ENCODE results near the gene PIANP.

DNA sequence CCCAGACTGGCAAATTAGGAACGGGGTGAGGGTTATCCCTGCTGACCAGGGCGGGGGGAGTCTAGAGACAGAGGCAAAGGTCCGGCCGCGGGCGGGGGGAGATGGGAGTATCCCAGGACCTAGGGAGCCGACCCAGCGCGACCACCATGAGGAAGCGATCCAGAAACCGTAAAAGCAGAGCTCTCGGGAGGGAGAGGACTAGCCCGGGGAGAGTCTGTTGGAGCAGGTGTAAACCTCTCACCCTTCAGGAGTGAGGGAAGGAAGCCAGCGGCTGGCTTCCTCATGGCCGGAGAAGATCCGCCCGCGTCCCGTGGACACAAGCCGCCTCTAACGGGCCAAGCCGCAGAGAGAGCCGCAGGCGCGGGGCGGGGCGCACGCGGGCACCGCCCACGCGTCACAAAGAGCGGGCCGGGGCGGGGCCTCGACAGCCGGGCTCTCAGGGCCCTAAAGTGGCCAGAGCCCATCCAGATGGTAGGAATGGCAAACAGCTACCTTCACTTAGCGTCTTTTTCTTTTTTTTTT is 53.5 kb downstream of the PIANP start, which contains the start of gene ACRBP:
- no peak for TF ChIP-seq POLR2AphosphoS5 (IDR thresholded peaks at IDR 0.05; ENCODE audit: borderline replicate concordance, low read depth, low read length)
- no peak for TF ChIP-seq EZH2 (IDR thresholded peaks at IDR 0.05)
- TF ChIP-seq FOXP2 (optimal IDR thresholded peaks at IDR 0.05; ENCODE audit: control extremely low read depth, extremely low read length, insufficient read depth): no peak

Data from SK-N-MC (cell line).